ENCODE results near the gene PDZD7.
A peak's percentile ranks its signal among the peaks of the same experiment; 100 is the strongest.

Gene PDZD7

DNA sequence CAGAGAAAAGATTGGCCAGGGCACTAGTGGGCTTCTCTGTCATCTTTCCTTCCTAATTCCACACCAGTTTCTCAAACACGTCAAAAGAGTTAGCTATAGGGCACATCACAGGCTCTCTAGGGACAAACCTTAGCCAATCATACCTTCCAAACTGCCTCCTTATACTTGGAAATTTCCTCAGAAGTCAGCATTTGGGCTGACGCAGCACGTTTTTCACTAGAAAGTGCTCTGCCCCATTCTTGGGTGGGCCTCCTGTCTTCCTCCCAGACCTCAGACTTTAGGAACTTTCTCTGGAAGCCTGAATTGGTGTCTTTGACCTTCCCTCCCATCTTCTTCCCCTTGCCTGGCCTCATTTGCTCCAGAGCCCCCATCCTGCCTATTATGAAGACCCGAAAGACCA, 11.2 kb upstream of the PDZD7 start:
- no peak for ATAC-seq
- no peak for TF ChIP-seq ARNTL (CRISPR knock-in tag; IDR thresholded peaks at IDR 0.05; ENCODE audit: borderline replicate concordance, low read depth)
- no peak for TF ChIP-seq BACH2 (CRISPR knock-in tag; IDR thresholded peaks at IDR 0.05; ENCODE audit: borderline replicate concordance)
- no peak for TF ChIP-seq OSR1 (CRISPR knock-in tag; IDR thresholded peaks at IDR 0.05)
- no peak for TF ChIP-seq ZFP30 (CRISPR knock-in tag; IDR thresholded peaks at IDR 0.05)
- no peak for TF ChIP-seq ZC3H10 (CRISPR knock-in tag; IDR thresholded peaks at IDR 0.05)
- no peak for TF ChIP-seq TOX (CRISPR knock-in tag; IDR thresholded peaks at IDR 0.05; ENCODE audit: borderline replicate concordance)
- TF ChIP-seq ZNF70 (CRISPR knock-in tag; IDR thresholded peaks at IDR 0.05), result no peak
- TF ChIP-seq ESRRG (CRISPR knock-in tag; IDR thresholded peaks at IDR 0.05), result no peak
- TF ChIP-seq CSRNP3 (CRISPR knock-in tag; IDR thresholded peaks at IDR 0.05), result no peak
- no peak for TF ChIP-seq ISL1 (CRISPR knock-in tag; IDR thresholded peaks at IDR 0.05)
- TF ChIP-seq ZNF8 (CRISPR knock-in tag; IDR thresholded peaks at IDR 0.05), result no peak

DNA sequence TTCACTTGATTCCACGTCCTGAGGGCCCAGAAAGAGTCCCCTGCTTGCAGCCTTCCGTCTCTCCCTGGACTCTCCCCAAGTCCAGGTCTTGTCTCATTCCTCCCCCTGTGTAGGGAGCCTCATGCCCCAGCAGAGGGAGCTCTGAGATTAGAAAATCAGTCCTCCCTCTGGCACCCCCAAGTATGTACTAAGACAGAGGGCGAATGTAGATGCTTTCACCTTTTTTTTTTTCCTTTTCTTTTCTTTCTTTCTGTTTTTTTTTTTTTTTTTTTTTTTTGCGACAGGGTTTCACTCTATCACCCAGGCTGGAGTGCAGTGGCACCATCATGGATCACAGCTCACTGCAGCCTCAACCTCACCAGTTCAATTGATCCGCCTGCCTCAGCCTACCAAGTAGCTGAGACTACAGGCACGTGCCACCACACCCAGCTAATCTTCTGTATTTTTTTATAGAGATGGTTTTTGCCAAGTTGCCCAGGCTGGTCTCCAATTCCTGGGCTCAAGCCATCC, 10.4 kb upstream of the PDZD7 start:
- peak; percentile 85 for ATAC-seq

GRCh38 chr10:101040851-101041250, 9.9 kb upstream of the PDZD7 start:
- TF ChIP-seq TOX (CRISPR knock-in tag; IDR thresholded peaks at IDR 0.05; ENCODE audit: borderline replicate concordance), result no peak
- no peak for TF ChIP-seq TCF4 (CRISPR knock-in tag; IDR thresholded peaks at IDR 0.05; ENCODE audit: borderline replicate concordance)
- TF ChIP-seq CSDC2 (CRISPR knock-in tag; IDR thresholded peaks at IDR 0.05), result no peak
- no peak for TF ChIP-seq RARB (CRISPR knock-in tag; IDR thresholded peaks at IDR 0.05)
- no peak for TF ChIP-seq PPARA (CRISPR knock-in tag; IDR thresholded peaks at IDR 0.05; ENCODE audit: borderline replicate concordance)
- no peak for TF ChIP-seq ZNF8 (CRISPR knock-in tag; IDR thresholded peaks at IDR 0.05)
- no peak for TF ChIP-seq CSRNP3 (CRISPR knock-in tag; IDR thresholded peaks at IDR 0.05)
- no peak for TF ChIP-seq ZNF565 (CRISPR knock-in tag; conservative IDR thresholded peaks at IDR 0.05; ENCODE audit: low read depth)
- no peak for TF ChIP-seq ESRRG (CRISPR knock-in tag; IDR thresholded peaks at IDR 0.05)
- TF ChIP-seq, protein P1, sequence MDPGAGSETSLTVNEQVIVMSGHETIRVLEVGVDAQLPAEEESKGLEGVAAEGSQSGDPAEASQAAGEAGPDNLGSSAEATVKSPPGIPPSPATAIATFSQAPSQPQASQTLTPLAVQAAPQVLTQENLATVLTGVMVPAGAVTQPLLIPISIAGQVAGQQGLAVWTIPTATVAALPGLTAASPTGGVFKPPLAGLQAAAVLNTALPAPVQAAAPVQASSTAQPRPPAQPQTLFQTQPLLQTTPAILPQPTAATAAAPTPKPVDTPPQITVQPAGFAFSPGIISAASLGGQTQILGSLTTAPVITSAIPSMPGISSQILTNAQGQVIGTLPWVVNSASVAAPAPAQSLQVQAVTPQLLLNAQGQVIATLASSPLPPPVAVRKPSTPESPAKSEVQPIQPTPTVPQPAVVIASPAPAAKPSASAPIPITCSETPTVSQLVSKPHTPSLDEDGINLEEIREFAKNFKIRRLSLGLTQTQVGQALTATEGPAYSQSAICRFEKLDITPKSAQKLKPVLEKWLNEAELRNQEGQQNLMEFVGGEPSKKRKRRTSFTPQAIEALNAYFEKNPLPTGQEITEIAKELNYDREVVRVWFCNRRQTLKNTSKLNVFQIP (CRISPR knock-in tag; IDR thresholded peaks at IDR 0.05; ENCODE audit: borderline replicate concordance, low read depth), result no peak
- TF ChIP-seq GLIS3 (CRISPR knock-in tag; IDR thresholded peaks at IDR 0.05), result no peak
- TF ChIP-seq BACH2 (CRISPR knock-in tag; IDR thresholded peaks at IDR 0.05; ENCODE audit: borderline replicate concordance), result no peak
- TF ChIP-seq CREB5 (CRISPR knock-in tag; IDR thresholded peaks at IDR 0.05; ENCODE audit: low read depth), result no peak
- TF ChIP-seq PATZ1 (CRISPR knock-in tag; IDR thresholded peaks at IDR 0.05; ENCODE audit: borderline replicate concordance), result no peak
- TF ChIP-seq ZNF70 (CRISPR knock-in tag; IDR thresholded peaks at IDR 0.05), result no peak
- no peak for TF ChIP-seq ZFP30 (CRISPR knock-in tag; IDR thresholded peaks at IDR 0.05)
- TF ChIP-seq, protein P2, sequence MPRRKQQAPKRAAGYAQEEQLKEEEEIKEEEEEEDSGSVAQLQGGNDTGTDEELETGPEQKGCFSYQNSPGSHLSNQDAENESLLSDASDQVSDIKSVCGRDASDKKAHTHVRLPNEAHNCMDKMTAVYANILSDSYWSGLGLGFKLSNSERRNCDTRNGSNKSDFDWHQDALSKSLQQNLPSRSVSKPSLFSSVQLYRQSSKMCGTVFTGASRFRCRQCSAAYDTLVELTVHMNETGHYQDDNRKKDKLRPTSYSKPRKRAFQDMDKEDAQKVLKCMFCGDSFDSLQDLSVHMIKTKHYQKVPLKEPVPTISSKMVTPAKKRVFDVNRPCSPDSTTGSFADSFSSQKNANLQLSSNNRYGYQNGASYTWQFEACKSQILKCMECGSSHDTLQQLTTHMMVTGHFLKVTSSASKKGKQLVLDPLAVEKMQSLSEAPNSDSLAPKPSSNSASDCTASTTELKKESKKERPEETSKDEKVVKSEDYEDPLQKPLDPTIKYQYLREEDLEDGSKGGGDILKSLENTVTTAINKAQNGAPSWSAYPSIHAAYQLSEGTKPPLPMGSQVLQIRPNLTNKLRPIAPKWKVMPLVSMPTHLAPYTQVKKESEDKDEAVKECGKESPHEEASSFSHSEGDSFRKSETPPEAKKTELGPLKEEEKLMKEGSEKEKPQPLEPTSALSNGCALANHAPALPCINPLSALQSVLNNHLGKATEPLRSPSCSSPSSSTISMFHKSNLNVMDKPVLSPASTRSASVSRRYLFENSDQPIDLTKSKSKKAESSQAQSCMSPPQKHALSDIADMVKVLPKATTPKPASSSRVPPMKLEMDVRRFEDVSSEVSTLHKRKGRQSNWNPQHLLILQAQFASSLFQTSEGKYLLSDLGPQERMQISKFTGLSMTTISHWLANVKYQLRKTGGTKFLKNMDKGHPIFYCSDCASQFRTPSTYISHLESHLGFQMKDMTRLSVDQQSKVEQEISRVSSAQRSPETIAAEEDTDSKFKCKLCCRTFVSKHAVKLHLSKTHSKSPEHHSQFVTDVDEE (CRISPR knock-in tag; IDR thresholded peaks at IDR 0.05), result no peak
- no peak for TF ChIP-seq ZC3H10 (CRISPR knock-in tag; IDR thresholded peaks at IDR 0.05)
- no peak for TF ChIP-seq ZFP3 (CRISPR knock-in tag; IDR thresholded peaks at IDR 0.05)
- TF ChIP-seq ARNTL (CRISPR knock-in tag; IDR thresholded peaks at IDR 0.05; ENCODE audit: borderline replicate concordance, low read depth), result no peak
- no peak for ATAC-seq

More for the DNA sequence above, 10.4 kb upstream of the PDZD7 start:
- TF ChIP-seq BACH2 (CRISPR knock-in tag; IDR thresholded peaks at IDR 0.05; ENCODE audit: borderline replicate concordance), result no peak
- no peak for TF ChIP-seq ZNF70 (CRISPR knock-in tag; IDR thresholded peaks at IDR 0.05)
- no peak for TF ChIP-seq ESRRG (CRISPR knock-in tag; IDR thresholded peaks at IDR 0.05)
- no peak for TF ChIP-seq SNAI2 (CRISPR knock-in tag; IDR thresholded peaks at IDR 0.05)
- no peak for TF ChIP-seq CREB5 (CRISPR knock-in tag; IDR thresholded peaks at IDR 0.05; ENCODE audit: low read depth)
- no peak for TF ChIP-seq RARB (CRISPR knock-in tag; IDR thresholded peaks at IDR 0.05)
- no peak for TF ChIP-seq ZNF8 (CRISPR knock-in tag; IDR thresholded peaks at IDR 0.05)
- no peak for TF ChIP-seq ARNTL (CRISPR knock-in tag; IDR thresholded peaks at IDR 0.05; ENCODE audit: borderline replicate concordance, low read depth)

Measured in SK-N-SH treated with all-trans-retinoic acid at 6 μM for 48 hours (cell line).